BLaER1 (cell line): ENCODE results near the gene ILKAP.
A peak's percentile ranks its signal among the peaks of the same experiment; 100 is the strongest.

ENCODE experiments used
- H3K27ac ChIP-seq: shearing (Covaris generic); formaldehyde crosslinking; 2 replicates; pipeline ENCODE4 v1.8.1; 2022
- H3K27me3 ChIP-seq: shearing (Covaris generic); formaldehyde crosslinking; 2 replicates; pipeline ENCODE4 v1.8.1; 2022
- H3K36me3 ChIP-seq: shearing (Covaris generic); formaldehyde crosslinking; 2 replicates; pipeline ENCODE4 v1.8.1; 2022
- H3K4me1 ChIP-seq: shearing (Covaris generic); formaldehyde crosslinking; 2 replicates; pipeline ENCODE4 v1.8.1; 2022
- H3K4me2 ChIP-seq: shearing (Covaris generic); formaldehyde crosslinking; 2 replicates; pipeline ENCODE4 v1.8.1; 2022
- H3K4me3 ChIP-seq: shearing (Covaris generic); formaldehyde crosslinking; 2 replicates; pipeline ENCODE4 v1.8.1; 2022
- H3K9ac ChIP-seq: shearing (Covaris generic); formaldehyde crosslinking; 2 replicates; pipeline ENCODE4 v1.8.1; 2022
- H3K9me3 ChIP-seq: shearing (Covaris generic); formaldehyde crosslinking; 2 replicates; pipeline ENCODE4 v1.8.1; 2022
- H4K20me1 ChIP-seq: shearing (Covaris generic); formaldehyde crosslinking; 2 replicates; pipeline ENCODE4 v1.8.1; 2022
- Cebpa-rat ChIP-seq: shearing (Covaris generic); IDR thresholded peaks from 2 replicates; pipeline ENCODE4 v1.8.1; 2022

ILKAP gene

DNA sequence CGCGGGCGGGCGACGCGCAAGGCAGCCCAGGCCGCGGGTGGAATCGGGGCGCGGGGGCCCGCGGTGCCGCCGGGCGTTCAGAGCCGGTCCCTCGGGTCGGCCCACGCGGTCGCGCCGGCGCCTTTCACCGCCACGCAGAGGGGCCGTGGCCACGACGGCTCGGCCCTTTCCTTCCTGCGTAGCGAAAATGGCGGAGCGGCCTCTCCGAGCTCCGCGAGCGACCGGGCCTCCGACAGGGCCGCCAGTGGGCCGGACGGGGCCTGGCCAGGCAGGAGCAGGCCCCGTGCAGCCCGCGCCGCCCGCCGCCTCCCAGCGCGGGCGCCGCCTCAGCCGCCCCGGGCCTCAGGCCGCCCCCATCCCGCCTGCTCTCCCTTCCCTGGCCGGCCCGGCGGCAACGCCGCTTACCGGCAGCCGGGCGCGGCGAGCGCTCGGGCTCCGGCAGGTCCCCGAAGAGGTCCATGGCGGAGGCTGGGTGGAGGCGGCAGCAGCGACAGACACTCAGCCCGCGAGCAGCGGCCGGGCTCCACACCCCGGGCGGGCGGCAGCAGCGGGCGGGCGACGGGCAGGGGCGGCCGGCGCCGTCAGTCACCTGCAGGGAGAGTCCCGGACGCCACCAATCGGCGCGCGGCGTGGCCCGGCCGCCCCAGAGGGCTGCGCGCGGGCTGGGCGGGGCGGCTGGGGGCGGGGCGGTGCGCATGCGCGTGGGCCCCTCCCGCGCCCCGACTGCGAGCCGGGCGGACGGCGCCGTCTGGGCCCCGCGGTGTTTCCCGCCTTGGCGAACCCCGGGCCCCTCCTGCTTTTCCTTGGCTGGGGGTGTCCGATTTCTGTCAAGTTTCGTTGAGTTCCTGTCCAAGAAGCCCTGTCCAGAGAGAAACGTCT, at the start of gene ILKAP:
Gene ILKAP (minus strand): TSS at position 602 of the 879 bp plus-strand sequence. CDS start 142 bp downstream, at position 460.
- peak within 1 kb of the TSS; percentile 96 for H3K27ac ChIP-seq
- peak within 1 kb of the TSS; percentile 94 for H3K4me2 ChIP-seq
- H3K4me1 ChIP-seq, result peaks cover 29% of the 10 kb centered on the region
- peaks cover 51% of the 10 kb centered on the region for H4K20me1 ChIP-seq
- H3K9me3 ChIP-seq, result no peaks in the 10 kb centered on the region
- peak within 1 kb of the TSS; percentile 98 for H3K9ac ChIP-seq
- H3K27me3 ChIP-seq, result no peaks in the 10 kb centered on the region
- H3K4me3 ChIP-seq, result peak within 1 kb of the TSS; percentile 99
- H3K36me3 ChIP-seq, result peaks cover 5% of the 10 kb centered on the region
- no peak for TF ChIP-seq Cebpa-rat

DNA sequence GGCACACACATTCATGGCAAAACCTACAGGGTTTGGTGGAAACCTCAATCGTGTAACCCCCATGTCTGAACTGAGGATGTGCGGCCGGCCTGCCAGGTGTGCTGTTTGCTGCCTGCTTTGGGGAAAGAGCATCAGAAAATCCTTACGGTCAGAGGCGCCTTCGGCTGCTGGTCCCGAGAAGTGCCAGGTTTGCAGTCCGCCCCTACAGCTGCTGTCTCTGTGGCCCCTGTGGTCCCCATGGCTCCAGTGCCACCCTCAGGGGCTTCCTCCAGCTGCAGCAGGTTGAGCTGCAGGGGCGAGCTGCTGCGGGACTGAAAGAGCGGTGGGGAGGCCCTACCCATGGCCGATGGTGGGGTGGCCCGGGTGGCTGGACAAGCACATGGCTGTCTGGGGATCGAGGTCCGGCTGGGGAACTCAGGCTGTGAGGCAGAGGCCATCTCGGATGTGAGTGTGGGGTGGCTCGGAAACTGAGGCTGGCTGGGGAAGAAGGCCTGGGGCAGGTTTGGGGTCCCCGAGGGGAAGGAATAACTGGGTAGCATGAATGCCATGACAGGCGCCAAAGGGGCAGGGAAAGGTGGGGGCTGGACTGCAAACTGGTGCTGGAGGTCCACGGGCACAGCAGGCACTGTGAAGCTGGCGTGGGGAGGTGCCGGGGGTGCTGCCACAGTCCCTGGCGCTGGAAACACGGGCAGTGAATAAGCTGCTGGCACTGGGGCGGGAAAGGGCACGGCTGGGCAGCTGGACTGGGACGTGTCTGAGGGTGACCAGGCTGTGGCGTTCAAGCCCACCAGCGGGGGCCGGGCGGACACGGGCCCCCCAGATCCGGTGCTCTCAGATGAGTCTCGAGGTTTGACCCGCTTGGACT, 49.5 kb upstream of the ILKAP start:
- no peak for TF ChIP-seq Cebpa-rat
- no peaks in the 10 kb centered on the region for H3K9me3 ChIP-seq
- H3K9ac ChIP-seq, result no peak overlapping the region
- H3K4me1 ChIP-seq, result peaks cover 43% of the 10 kb centered on the region
- no peak overlapping the region for H3K27ac ChIP-seq
- H3K4me2 ChIP-seq, result no peak overlapping the region
- no peaks in the 10 kb centered on the region for H3K27me3 ChIP-seq
- no peak overlapping the region for H3K4me3 ChIP-seq
- H4K20me1 ChIP-seq, result peaks cover 18% of the 10 kb centered on the region
- peaks cover 94% of the 10 kb centered on the region for H3K36me3 ChIP-seq

GRCh38 chr2:238251986-238252385, 48.5 kb upstream of the ILKAP start:
- peaks cover 94% of the 10 kb centered on the region for H3K36me3 ChIP-seq

GRCh38 chr2:238251331-238251730, 47.8 kb upstream of the ILKAP start:
- no peak for TF ChIP-seq Cebpa-rat
- H3K36me3 ChIP-seq, result peaks cover 94% of the 10 kb centered on the region
- H4K20me1 ChIP-seq, result peaks cover 17% of the 10 kb centered on the region
- peaks cover 45% of the 10 kb centered on the region for H3K4me1 ChIP-seq
- H3K4me3 ChIP-seq, result no peak overlapping the region
- no peak overlapping the region for H3K4me2 ChIP-seq
- H3K27me3 ChIP-seq, result no peaks in the 10 kb centered on the region
- no peak overlapping the region for H3K27ac ChIP-seq
- no peaks in the 10 kb centered on the region for H3K9me3 ChIP-seq
- H3K9ac ChIP-seq, result no peak overlapping the region

More at GRCh38 chr2:238251986-238252385, 48.5 kb upstream of the ILKAP start:
- Histone ChIP-seq H3K4me3 (no peak overlapping the region), H3K27me3 (no peaks in the 10 kb centered on the region), H3K4me2 (no peak overlapping the region), H3K9ac (no peak overlapping the region), H3K27ac (no peak overlapping the region), H4K20me1 (peaks cover 18% of the 10 kb centered on the region), H3K9me3 (no peaks in the 10 kb centered on the region), H3K4me1 (peaks cover 51% of the 10 kb centered on the region)
- TF ChIP-seq Cebpa-rat, result no peak

GRCh38 chr2:238250896-238251295, 47.4 kb upstream of the ILKAP start:
- TF ChIP-seq Cebpa-rat, result no peak
- Histone ChIP-seq H3K4me1 (peaks cover 45% of the 10 kb centered on the region), H3K4me3 (no peak overlapping the region), H4K20me1 (peaks cover 12% of the 10 kb centered on the region), H3K27me3 (no peaks in the 10 kb centered on the region), H3K4me2 (no peak overlapping the region), H3K9me3 (no peaks in the 10 kb centered on the region), H3K27ac (no peak overlapping the region), H3K36me3 (peaks cover 94% of the 10 kb centered on the region), H3K9ac (no peak overlapping the region)

DNA sequence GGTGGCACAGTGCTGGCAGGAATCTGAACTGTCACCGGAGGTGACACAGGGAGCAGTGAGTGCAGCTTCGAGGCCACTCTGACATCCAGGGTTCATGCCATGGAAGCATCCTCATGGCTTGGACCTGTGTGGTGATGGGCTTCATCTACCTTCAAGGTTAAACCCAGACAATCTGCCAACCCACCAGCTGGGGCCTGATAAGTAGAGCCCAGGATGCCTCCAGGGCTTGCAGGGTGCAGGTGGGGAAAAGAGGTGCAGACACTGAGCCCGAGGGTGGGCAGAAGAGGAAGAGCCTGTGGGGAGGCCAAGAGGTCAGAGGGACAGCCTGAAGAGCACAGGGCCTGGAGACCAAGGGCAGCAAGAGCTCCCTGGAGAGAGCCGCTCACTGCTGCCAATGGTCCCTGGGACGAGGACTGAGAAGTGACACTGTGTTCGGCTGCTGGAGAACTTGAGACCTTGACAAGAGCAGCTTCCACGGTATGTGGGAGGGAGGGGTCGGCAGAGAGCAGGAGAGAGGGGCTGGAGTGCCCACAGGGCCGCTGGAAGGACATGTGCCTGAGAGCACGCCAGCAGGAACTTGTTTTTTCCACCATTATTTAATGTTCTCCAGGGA, 44.5 kb upstream of the ILKAP start:
- H3K27ac ChIP-seq, result peak overlapping the region; percentile 51
- peak overlapping the region; percentile 30 for H3K4me2 ChIP-seq
- H3K4me1 ChIP-seq, result peaks cover 54% of the 10 kb centered on the region
- no peak for TF ChIP-seq Cebpa-rat
- no peak overlapping the region for H3K4me3 ChIP-seq
- 0 out of 2 replicates have a peak overlapping the region, but pooled peaks have one; percentile 10 for H3K9ac ChIP-seq
- no peaks in the 10 kb centered on the region for H3K9me3 ChIP-seq
- H3K36me3 ChIP-seq, result peaks cover 78% of the 10 kb centered on the region
- no peaks in the 10 kb centered on the region for H3K27me3 ChIP-seq
- H4K20me1 ChIP-seq, result no peaks in the 10 kb centered on the region

- Histone ChIP-seq H4K20me1 (no peaks in the 10 kb centered on the region), H3K4me1 (peaks cover 61% of the 10 kb centered on the region), H3K4me2 (no peak overlapping the region), H3K27ac (peak overlapping the region; percentile 51; the same call in 1 of the 2 replicates), H3K9me3 (no peaks in the 10 kb centered on the region), H3K27me3 (no peaks in the 10 kb centered on the region), H3K9ac (no peak overlapping the region), H3K4me3 (no peak overlapping the region), H3K36me3 (peaks cover 71% of the 10 kb centered on the region)
- TF ChIP-seq Cebpa-rat, result 0 out of 2 replicates have a peak, but pooled peaks have one; percentile 31
These were observed 43.7 kb upstream of the ILKAP start for GRCh38 chr2:238247002-238247822.

DNA sequence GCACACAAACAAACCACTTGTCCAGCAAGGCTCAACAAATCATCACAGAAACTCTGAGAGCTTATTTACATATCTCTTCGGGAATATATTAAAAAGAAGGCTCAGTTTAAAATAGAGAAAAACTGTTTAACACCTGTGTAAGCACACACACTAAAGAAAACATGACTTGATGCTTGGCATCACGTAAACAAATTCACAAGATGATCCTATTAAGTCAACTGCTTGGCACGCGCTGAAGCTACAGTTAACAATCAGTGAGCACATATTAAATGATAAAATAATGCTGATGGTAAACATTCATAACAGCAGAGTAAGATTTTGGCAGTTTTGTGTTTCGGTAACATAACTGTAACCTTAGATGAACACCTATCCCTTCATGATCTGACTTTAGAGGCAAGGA, 40.7 kb upstream of the ILKAP start:
- no peaks in the 10 kb centered on the region for H3K27me3 ChIP-seq
- H3K9me3 ChIP-seq, result no peaks in the 10 kb centered on the region
- H3K4me1 ChIP-seq, result peaks cover 80% of the 10 kb centered on the region
- H4K20me1 ChIP-seq, result no peaks in the 10 kb centered on the region
- H3K36me3 ChIP-seq, result peaks cover 41% of the 10 kb centered on the region
- no peak for TF ChIP-seq Cebpa-rat
- H3K4me2 ChIP-seq, result peak overlapping the region; percentile 98
- H3K9ac ChIP-seq, result no peak overlapping the region
- H3K27ac ChIP-seq, result no peak overlapping the region; the same call in 1 of the 2 replicates
- no peak overlapping the region for H3K4me3 ChIP-seq
